ENCODE results near the gene SYNPR.

The SYNPR gene

GRCh38 chr3:63477494-63478129 lies 199.5 kb downstream of the SYNPR start:
- DNase-seq: no peak

GRCh38 chr3:63478990-63479660 lies 201.0 kb downstream of the SYNPR start:
- DNase-seq: no peak

GRCh38 chr3:63479661-63480035 lies 201.5 kb downstream of the SYNPR start:
- DNase-seq: no peak

- no peak for DNase-seq
These were observed 203.5 kb downstream of the SYNPR start for GRCh38 chr3:63481627-63482026.

GRCh38 chr3:63482341-63482740 lies 204.2 kb downstream of the SYNPR start:
- DNase-seq: no peak

- no peak for DNase-seq
These were observed 214.4 kb downstream of the SYNPR start for GRCh38 chr3:63492464-63492863.

- no peak for DNase-seq
These were observed 215.0 kb downstream of the SYNPR start for GRCh38 chr3:63493101-63493500.

- no peak for DNase-seq
These were observed 216.5 kb downstream of the SYNPR start for GRCh38 chr3:63494646-63495045.

GRCh38 chr3:63497641-63498040 lies 219.5 kb downstream of the SYNPR start:
- no peak for DNase-seq

- DNase-seq: no peak
These were observed 222.1 kb downstream of the SYNPR start for GRCh38 chr3:63500196-63500595.

- no peak for DNase-seq
These were observed 230.2 kb downstream of the SYNPR start for GRCh38 chr3:63508305-63508704.

GRCh38 chr3:63508771-63509170 lies 230.7 kb downstream of the SYNPR start:
- no peak for DNase-seq

GRCh38 chr3:63513791-63514190 lies 235.7 kb downstream of the SYNPR start:
- no peak for DNase-seq

GRCh38 chr3:63514678-63515077 lies 236.6 kb downstream of the SYNPR start:
- DNase-seq: no peak

- no peak for DNase-seq
These were observed 241.3 kb downstream of the SYNPR start for GRCh38 chr3:63519426-63519825.

GRCh38 chr3:63521657-63522056 lies 243.5 kb downstream of the SYNPR start:
- DNase-seq: no peak

- no peak for DNase-seq
These were observed 245.0 kb downstream of the SYNPR start for GRCh38 chr3:63523100-63523499.

- DNase-seq: no peak
These were observed 250.4 kb downstream of the SYNPR start for GRCh38 chr3:63528325-63529000.

- no peak for DNase-seq
These were observed 254.4 kb downstream of the SYNPR start for GRCh38 chr3:63532521-63532920.

GRCh38 chr3:63538919-63539318 lies 260.8 kb downstream of the SYNPR start:
- no peak for DNase-seq

GRCh38 chr3:63555767-63556166 lies 277.7 kb downstream of the SYNPR start:
- no peak for DNase-seq

- no peak for DNase-seq
These were observed 278.3 kb downstream of the SYNPR start for GRCh38 chr3:63556401-63556800.

GRCh38 chr3:63557912-63558311 lies 279.8 kb downstream of the SYNPR start:
- DNase-seq: no peak

GRCh38 chr3:63559884-63560283 lies 281.8 kb downstream of the SYNPR start:
- DNase-seq: no peak
